Stimulated activated CD4-positive, alpha-beta T cell treated with anti-CD3 and anti-CD28 coated beads, Interleukin-4, amount 100 ng/mL, for 1 hour (primary cell): ENCODE measurements around the gene KCNJ6.

Source experiments
- DNase-seq: peaks from one replicate; pipeline ENCODE4 v3.0.0-alpha.2; 2020

The KCNJ6 gene

DNA sequence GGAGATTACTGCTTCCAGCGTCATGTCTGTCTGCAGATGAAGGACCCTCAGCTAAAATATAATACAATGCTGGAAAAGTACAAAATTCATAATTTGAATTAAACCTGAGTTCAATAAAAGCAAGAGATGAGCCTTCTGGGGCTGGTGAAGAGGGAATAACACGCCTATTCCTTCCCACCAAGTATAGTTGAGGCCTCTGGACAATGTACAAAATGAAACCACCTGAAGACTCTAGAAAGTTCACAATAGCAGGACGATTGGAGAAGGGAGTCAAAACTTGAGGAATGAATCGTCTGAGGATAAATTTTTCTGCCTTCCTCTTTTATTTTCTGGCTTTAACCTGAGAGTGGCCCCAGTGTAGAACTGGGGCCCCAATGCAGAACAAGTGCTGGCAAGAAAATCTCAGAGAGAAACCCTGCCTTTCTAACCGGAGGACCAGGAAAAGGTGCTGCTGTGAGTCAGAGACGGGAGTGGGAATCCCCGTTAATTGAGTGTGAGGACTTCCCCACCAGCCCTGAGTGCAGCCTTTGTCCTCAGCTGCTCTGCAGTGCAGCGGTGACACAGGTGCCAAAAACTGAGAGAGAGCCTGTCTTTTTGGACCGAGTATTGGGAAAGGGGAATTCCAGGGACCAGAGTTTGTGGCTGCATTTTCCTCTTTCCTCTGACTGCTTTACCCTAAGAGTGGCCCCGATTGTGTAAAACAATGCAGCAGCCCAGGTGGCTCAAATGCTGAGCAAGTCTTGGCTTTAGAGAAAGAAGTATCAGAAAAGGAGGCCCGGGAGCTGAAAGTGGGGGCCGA is 284.7 kb downstream of the KCNJ6 start:
- no peak for DNase-seq

DNA sequence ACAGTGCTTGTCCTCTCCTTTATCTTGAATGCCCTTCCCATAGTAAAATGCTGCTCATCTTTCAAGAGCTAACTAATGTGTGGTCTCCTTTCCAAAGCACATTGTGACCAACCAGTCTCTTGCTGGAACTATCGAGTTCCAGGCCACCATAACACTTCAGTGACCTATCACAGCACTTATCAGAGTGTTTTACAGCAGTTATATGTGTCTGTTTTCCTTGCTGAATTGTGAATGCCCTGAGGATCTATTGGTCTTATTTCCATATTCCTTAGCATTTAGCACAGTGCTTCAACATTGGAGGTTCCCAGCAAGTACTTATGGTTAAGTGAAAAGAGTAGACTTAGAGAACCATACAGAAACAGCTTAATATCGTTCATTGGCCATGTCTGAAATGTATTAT is 285.4 kb downstream of the KCNJ6 start:
- DNase-seq: no peak

DNA sequence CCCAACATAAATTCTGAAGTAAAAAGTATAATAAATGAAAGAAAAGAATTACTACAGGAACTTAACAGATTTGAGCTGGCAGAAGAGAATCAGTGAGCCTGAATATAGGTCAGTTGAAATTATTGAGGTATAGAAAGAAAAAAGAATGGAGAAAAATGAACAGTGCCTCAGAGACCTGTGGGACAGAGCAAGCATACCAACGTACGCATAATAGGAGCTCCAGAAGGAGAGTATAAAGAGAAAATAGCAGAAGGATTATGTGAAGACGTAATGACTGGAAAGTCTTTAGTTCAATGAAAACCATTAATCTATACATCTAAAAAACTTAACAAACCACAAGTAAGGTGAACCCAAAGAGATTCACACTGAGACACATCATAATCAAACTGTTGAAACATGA is 287.9 kb downstream of the KCNJ6 start:
- no peak for DNase-seq

DNA sequence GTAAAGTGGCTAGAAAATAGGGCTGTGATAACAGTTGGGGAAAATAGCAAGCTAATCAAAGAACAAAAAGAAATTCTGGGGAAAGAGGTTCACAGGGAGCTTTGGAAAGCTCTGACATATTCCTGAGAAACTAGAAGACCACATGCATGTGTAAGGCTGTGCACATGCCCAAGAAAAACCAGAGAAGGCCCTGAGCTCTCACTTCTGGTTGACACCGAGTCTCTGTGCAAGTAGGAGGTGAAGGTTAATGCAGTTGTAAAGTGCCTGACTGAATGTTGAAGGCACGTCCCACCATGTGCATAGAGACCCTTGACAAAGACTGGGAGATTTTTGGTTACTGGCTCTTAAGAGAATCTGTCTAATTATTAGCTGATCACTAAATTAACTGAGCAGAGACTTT is 288.7 kb downstream of the KCNJ6 start:
- no peak for DNase-seq

DNA sequence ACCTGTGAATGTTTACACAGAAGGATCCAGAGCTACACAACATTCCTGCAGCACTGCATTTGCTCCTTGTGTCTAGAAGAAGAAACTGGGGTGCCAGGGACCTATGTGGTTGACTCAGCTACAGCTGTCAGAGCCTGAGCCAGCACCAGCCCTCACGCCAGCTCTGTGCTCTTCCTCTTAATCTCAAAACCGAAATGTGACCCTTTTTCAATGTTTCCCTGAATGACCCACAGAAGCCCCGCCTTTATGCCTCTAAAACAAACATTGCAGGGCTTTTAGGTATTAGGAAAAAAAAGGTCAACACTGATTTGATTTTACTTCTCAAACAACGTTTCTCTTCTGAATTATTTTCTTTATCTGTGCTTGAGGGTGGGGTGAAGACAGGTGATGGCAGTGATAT is 289.2 kb downstream of the KCNJ6 start:
- DNase-seq: no peak

DNA sequence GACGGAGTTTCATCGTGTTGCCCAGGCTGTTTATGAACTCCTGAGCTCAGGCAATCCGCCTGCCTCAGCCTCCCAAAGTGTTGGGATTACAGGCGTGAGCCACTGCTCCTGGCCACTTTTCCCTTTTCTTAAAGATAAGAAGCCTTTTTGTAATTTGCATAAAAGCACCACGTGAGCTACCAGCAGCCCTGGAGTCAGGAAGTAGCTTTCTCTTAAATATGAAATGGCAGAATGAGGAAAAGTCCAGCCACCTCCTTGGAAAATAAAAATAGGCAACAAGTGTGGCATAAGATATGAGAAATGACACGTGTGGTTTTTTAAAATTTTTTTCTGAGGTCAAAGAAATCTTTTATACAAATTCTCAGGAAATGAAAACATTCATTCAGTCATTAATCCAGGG is 289.9 kb downstream of the KCNJ6 start:
- no peak for DNase-seq

DNA sequence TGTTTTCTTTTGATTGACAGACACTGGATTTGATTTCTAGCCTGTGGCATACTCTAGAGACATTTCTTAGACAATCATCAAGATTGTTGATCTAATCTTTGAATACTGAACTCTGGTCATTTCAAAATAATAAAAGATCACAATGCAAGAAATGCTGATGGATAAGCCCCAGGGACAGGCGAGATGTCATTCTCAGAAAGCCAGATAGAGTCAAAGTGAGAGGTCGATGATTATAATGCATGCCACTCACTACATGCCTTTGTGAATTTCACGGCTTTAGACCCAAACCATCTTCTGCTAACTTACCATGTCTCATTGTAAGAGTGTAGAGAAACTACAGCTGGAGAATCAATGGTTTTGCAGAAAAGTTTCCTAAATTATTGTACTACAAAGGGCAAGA is 292.6 kb downstream of the KCNJ6 start:
- DNase-seq: no peak

DNA sequence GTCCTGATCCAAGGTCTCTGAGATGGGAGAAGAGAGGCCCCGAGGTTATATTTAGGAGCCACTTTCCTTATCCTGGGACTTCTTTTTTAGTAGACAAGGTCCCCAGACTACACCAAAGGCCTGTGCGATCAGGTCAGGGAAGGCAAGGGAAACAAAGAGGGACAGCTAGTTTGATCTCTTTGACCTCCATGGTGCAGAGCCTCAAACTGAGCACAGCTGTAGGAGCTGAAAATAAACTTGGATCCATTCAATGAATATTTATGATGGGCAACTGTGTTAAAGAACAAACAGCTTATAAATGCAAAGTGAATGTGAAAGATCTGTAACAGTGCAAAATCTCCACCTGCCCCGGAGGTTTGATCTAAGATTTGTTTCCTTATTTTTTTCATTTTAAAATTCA is 293.1 kb downstream of the KCNJ6 start:
- DNase-seq: no peak

DNA sequence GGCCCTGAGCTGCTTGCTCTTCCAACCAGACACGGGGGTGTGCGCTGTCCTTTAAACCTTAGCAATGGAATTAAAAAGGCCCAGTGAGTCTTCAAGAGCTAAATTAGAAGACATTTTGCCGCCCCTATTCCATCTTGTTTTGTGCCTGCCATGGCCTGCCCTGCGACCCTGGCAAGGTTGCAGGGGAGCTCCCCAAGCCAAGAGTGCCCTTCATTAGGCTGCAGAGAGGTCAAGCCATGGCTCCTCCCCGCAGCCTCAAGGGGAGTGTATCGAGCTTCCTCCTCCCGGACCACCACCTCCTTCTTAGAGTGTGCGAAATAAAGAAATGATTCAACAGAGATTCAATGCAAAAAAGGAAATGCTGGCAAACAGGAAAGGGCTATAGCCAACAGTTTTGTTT is 293.5 kb downstream of the KCNJ6 start:
- DNase-seq: no peak

DNA sequence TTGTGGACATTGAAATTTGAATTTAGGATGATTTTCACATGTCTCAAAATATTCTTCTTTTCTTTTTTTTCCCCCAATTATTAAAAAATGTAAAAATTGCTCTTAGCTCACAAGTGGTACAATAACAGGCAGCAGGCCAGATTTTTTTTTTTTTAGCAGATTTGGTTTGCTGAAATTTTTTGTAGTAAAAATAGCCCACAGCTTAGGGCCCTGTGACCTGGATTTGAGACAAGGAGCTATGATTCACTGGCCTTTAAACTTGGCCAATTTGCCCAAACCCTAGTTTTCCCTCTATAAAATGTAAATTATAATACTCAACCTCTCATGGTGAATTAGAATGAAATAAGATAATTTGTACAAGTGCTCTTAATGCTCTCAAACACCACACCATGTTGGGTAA is 295.9 kb downstream of the KCNJ6 start:
- no peak for DNase-seq

DNA sequence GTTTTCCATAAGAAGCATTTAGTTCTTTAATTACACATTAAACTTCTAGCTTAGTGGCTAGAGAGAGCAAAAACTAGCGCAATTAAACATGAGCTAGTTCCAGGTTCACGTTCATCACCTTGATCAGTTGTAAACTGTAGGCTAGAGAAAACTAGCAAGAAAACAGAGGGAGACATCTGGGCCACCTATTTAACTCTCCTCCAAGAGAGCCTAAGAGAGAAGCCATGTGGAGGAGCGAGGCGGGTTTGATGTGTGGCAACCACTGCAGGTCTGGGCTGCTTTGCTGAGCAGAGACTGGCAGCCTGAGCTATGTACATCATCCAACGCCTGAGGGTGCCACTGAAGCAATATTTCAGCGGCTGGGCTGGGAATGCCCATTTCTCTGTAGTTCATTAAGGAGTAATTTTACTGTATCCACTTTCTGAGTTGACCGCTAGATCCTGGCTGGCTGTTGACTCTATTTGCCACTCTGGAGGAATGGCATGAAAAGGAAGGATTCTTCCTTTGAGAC is 296.7 kb downstream of the KCNJ6 start:
- DNase-seq: no peak

DNA sequence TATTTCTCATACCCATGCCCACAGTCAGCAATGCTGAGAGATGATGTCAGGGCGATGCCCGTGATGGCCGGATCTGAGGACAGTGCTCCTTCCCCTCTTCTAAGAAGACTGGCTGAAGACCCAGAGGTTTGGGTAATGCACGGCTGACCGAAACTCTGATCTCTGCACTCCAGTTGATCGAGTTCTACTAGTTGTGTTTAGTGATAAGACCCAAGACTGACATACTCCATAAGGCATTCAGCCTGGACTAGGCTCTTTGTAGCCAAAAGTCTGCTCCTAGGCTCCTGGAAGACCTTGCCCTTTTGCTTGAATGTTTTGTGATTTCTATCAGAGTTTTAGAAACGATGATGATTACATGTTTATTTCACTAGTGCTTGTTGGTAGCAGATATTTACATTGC is 298.2 kb downstream of the KCNJ6 start:
- no peak for DNase-seq

DNA sequence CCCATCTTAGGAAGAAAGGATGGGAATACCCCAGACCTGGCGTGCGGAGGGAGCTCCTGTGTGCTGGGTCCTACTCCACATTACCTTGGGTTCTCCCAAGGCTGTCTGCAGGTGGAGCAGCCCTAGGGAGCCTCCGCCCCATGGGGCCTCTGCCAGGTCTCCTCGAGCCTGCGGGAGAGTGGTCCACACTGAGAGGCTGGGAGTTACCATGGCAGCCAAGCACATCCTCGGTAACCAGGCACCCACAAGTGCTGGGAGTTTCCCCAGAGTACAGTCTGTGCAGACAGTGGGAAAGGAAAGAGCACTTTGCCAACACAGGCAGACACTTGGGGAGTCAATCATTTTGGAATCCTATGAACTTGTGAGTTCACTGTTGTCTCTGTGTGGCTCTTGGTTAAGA is 300.3 kb downstream of the KCNJ6 start:
- no peak for DNase-seq

DNA sequence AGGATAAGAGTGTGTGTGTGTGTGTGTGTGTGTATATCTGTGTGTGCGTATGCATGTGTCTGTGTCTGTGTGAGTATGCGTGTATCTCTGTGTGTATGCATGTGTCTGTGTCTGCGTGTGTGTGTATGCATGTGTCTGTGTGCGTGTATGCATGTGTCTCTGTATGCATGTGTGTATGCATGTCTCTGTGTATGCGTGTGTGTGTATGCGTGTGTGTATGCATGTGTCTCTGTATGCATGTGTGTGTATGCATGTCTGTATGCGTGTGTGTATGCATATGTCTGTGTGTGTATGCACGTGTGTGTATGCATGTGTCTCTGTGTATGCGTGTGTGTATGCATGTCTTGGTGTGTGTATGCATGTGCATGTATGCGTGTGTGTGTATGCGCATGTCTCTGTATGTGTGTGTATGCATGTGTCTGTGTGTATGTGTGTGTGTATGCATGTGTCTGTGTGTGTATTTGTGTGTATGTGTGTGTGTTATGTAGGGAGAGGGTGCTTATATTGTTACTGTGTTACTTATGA is 301.8 kb downstream of the KCNJ6 start:
- no peak for DNase-seq

DNA sequence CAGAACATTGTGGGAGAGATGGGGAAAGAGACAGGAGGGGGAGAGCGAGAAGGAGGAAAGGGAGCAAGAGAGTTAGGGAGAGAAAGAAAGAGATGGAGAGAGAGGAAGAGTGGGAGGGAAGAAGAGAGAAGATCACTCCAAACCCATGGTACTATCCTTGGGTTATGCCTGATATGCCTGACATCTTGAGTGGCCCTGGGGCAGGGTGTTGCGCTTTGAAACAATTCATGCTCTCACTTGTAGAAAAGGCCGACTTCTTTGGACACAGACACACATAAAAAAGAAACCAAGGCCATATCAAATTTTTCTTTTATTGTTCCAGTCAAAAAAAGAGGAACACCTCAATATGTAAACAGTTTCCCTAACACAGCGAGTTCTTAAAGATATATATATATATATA is 309.2 kb downstream of the KCNJ6 start:
- DNase-seq: no peak

DNA sequence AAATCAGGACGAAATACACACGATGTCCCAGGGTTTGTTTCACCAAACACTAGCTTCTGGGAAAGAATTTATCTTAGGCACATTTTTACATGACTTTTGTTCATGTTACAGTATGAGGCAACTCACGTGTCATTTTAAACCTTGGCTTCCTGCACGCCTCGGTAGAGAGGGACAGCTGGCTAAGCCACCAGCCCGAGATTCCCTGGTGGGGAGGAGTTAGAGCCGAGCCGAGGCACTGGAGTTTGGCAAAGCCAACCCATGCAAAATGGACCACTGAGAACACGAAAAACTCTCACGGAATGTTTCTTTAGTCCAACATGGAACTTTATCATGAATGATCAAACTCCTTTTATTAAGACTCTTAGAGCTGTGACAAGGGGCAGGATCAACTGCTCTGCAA is 309.7 kb downstream of the KCNJ6 start:
- DNase-seq: no peak

DNA sequence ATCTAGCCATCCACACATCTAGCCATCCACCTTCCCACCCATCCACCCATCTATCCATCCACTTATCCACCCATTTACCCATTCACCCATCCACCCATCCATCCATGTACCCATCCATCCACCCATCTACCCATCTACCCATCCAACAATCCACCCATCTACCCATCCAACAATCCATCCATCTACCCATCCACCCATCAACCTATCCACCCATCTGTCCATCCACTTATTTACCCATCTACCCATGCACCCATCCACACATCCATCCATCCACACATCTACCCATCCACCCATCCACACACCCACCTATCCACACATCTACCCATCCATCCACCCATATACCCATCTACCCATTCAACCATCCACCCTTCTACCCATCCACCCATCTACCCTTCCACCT is 311.3 kb downstream of the KCNJ6 start:
- no peak for DNase-seq

DNA sequence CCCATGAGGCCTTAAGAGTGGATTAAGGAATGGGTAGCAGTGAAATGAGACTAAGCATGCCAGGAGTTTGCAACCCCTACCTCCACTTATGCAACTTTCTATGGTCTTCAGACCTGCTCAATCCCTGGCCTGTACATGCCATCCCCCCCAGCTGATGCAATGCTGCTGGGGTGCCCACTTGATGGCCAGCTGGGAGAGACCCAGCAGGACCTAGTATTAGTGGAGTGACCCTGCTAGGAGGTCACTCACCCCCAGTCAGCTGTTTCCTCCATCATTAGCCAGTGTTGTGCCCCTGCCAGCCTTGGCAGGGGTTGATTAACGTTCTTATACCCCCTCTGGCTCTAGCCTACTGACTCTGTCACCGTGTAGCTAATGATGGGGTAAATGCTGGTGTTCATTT is 313.1 kb downstream of the KCNJ6 start:
- no peak for DNase-seq

DNA sequence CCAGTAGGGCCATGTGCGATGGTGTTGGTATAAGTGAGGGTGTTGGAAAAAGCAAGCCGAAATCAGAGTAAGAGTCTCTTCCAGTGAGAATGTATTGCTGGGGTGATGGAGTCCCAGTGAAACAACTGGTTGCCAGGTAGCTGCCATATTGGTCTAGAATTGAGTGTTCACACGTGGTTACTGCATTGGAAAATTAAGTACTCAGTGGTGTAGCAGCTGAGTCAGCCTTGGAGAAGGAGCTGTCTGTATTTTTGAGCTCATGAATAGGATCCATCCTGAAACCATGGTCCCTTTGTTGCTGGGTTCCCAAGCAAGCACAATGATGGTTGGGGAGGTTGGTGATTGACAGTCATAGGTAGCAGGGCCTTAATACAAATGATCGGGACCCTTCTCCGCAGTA is 314.3 kb downstream of the KCNJ6 start:
- DNase-seq: no peak

DNA sequence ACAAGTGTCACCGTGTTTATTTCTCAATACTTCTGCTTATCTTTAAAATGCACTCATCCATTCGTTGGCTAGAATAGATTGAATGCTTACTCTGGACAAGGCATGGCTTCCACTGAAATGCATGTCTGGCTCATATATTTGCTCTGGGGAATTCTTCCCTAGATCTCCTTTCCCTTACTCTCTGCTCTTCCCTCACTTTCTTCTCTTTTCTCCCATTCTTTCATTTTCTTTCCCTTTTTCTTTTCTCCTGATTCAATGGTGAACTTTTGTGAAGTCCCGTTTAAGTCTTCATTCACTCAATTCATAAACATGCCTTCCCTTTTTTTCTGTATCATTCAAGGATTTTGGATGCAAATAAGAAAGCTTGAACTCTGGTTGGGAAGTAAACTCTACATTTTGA is 315.2 kb downstream of the KCNJ6 start:
- no peak for DNase-seq

DNA sequence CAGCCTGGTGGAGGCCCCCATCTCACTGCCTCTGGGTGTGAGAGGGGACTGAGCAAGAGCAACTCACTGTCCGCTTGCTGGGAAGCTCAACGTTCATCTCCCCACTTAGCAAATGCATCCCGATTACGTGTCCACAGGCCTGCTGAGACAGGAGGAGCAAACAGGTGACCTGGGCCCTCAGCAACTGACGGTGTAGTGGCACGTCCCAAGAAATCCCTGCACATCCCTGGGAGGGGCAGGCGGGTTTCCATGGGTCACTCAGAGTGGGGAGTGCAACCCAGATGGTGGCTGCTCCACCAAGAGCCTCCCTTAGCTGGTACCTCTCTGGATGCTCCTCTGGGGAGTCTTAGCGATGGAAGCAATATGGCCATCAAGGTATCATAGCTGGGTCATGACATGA is 320.3 kb downstream of the KCNJ6 start:
- no peak for DNase-seq

DNA sequence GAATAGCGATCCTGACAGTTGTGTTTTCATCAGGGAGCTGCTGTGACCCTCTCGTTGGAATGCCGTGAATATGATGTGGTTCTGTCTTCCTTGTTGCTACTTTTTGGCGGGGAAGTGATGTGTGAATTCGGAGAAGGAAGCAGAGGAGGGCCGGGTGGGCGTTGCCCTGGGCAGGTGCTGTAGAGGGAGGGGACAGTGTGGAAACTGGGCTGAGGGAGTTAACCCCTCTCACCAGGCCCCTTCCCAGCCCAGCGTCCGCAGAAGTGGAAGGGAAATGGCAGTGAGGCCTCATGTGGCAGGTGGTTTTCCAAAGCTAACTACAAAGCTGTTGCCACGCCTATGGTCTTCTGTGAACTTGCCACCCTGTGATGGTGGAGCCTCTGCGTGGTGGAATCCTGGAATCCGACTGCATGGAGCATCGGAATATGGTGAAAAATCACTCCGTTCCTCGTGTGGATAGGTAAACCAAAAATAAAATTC is 321.7 kb downstream of the KCNJ6 start:
- DNase-seq: no peak

DNA sequence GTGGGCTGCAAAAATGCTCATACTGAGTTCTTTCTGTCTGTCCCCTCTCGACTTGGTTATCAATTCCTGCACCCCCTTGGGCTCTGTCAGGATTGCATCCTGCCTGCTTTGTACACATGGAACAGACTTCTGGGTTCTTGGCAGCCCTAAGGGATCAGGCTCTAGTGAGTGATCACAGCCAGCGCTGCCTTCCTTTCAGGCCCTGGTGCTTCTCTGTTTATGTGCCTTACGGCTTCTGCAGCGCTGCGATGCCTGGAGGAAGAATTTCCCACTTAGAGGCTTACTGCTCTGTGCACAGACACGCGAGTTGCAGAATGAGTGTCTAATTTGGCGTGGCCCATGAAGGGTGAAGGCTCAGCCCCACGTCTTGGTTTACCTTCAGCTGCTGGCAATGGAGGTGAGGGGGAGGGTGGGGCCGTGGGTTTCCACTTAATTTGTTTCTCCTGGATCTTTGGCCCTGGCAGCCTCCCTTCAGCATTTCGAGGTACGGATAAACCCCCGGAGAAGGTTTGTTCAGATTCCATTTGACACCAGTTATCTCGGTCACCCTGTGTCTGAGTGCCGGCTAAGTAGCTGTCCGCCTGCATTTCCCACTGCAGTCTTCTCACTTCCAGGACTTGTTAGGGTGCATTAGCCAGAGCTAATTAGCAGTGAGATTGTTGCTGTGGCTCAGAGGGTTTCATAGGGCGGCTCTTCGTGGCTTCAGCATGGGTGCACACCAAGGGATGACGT is 322.4 kb downstream of the KCNJ6 start:
- no peak for DNase-seq

DNA sequence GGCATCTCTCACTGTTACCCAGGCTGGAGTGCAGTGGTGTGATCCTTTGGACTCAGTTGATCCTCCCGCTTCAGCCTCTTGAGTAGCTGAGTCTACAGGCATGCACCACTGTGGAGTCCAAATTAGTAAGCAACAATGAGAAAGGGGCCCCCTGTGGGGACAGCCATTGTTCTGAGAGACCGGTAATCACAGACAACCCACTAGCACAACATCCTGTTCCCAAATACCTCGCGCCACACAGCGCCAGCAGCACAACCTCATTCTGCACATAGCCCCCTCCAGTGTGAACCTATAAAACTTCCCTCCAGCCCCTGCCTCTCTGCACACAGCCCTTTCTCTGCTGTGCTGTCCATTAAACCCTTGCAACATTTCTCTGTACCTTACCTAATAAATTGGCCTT is 323.2 kb downstream of the KCNJ6 start:
- no peak for DNase-seq
